HepG2 (cell line): ENCODE measurements around the gene LTB4R.

Experiments
- ATF3 ChIP-seq: sonication (generic); formaldehyde crosslinking; IDR thresholded peaks from 2 replicates; pipeline ENCODE4 v1.4.0; 2020; ENCODE audit warnings: missing genetic modification reagents
- CTCF ChIP-seq: sonication (generic); formaldehyde crosslinking; IDR thresholded peaks from 2 replicates; pipeline ENCODE4 v1.5.0; 2020; ENCODE audit warnings: mild to moderate bottlenecking, missing genetic modification reagents, moderate library complexity
- HOXA7 ChIP-seq: sonication (generic); formaldehyde crosslinking; IDR thresholded peaks from 2 replicates; pipeline ENCODE4 v1.8.1; 2022; ENCODE audit warnings: mild to moderate bottlenecking, missing genetic modification reagents, moderate library complexity
- MAFK ChIP-seq, 2 experiments: IDR thresholded peaks in 1 of 2; conservative IDR thresholded peaks in 1 of 2; 2 replicates each; pipeline ENCODE4 v1.6.1; 2011; ENCODE audit warnings: improper control_type of control experiment in 2 of 2, low read length in 2 of 2
- MEIS2 ChIP-seq: sonication (generic); formaldehyde crosslinking; IDR thresholded peaks from 2 replicates; pipeline ENCODE4 v1.9.0; 2021; ENCODE audit warnings: mild to moderate bottlenecking, missing genetic modification reagents
- MTA1 ChIP-seq: sonication (generic); formaldehyde crosslinking; IDR thresholded peaks from 2 replicates; pipeline ENCODE4 v1.4.0; 2020; ENCODE audit warnings: missing genetic modification reagents, mild to moderate bottlenecking, borderline replicate concordance
- MTA3 ChIP-seq: sonication (generic); formaldehyde crosslinking; IDR thresholded peaks from 2 replicates; pipeline ENCODE4 v1.4.0; 2020; ENCODE audit warnings: missing genetic modification reagents
- MXD3 ChIP-seq: IDR thresholded peaks from 2 replicates; pipeline ENCODE4 v1.6.1; 2016; ENCODE audit warnings: mild to moderate bottlenecking, missing biosample characterization, missing genetic modification reagents
- MZF1 ChIP-seq: sonication (generic); formaldehyde crosslinking; IDR thresholded peaks from 2 replicates; pipeline ENCODE4 v1.8.1; 2023; ENCODE audit warnings: mild to moderate bottlenecking, missing genetic modification reagents, borderline replicate concordance
- PAX8 ChIP-seq: sonication (generic); formaldehyde crosslinking; IDR thresholded peaks from 2 replicates; pipeline ENCODE4 v1.8.0; 2022; ENCODE audit warnings: mild to moderate bottlenecking, missing genetic modification reagents, borderline replicate concordance
- PBX3 ChIP-seq: sonication (generic); formaldehyde crosslinking; IDR thresholded peaks from 2 replicates; pipeline ENCODE4 v1.8.1; 2023; ENCODE audit warnings: missing genetic modification reagents, inconsistent platforms, borderline replicate concordance
- ZNF503 ChIP-seq: sonication (generic); formaldehyde crosslinking; IDR thresholded peaks from 2 replicates; pipeline ENCODE4 v1.4.0; 2020; ENCODE audit warnings: missing genetic modification reagents
- ZNF629 ChIP-seq: sonication (generic); formaldehyde crosslinking; conservative IDR thresholded peaks from 2 replicates; pipeline ENCODE4 v1.5.0; 2020; ENCODE audit warnings: missing genetic modification reagents

- TF ChIP-seq MXD3 (0 out of 2 replicates have a peak, but pooled peaks have one; percentile 9), MZF1 (CRISPR knock-in tag) (no peak), ZNF629 (peak; percentile 52), ATF3 (CRISPR knock-in tag) (peak; percentile 95), ZNF503 (peak; percentile 61; the same call in 1 of the 2 replicates), MTA1 (CRISPR knock-in tag) (peak; percentile 97), CTCF (CRISPR knock-in tag) (peak; percentile 99), MTA3 (CRISPR knock-in tag) (no peak), MEIS2 (peak; percentile 80; the same call in 1 of the 2 replicates), HOXA7 (CRISPR knock-in tag) (no peak), PBX3 (CRISPR knock-in tag) (no peak), MAFK (conservative IDR thresholded peaks at IDR 0.05 in 1 of 2, IDR thresholded peaks at IDR 0.05 in 1 of 2; ENCODE audit: low read length in 2 of 2) (no peak), PAX8 (CRISPR knock-in tag) (no peak)
These were observed 3.5 kb upstream of the LTB4R start, which contains the start of gene CIDEB for GRCh38 chr14:24307575-24308341.
